ENCODE results near the gene APOC3.
"Not testable (repeated sequence)": the region's sequence is repeated elsewhere in the genome, so short reads cannot be mapped to it uniquely, and the experiment has no call there.

APOC3 gene

GRCh38 chr11:116832350-116833290 lies 2.9 kb downstream of the APOC3 start:
- no peak for DNase-seq

GRCh38 chr11:116833491-116833815 lies 3.7 kb downstream of the APOC3 start:
- no peak for DNase-seq

GRCh38 chr11:116833816-116834534 lies 4.3 kb downstream of the APOC3 start:
- DNase-seq = no peak

GRCh38 chr11:116834535-116835041 lies 4.9 kb downstream of the APOC3 start:
- DNase-seq = not testable (repeated sequence)

- no peak for DNase-seq
Observed at GRCh38 chr11:116835042-116835772, 5.5 kb downstream of the APOC3 start.

GRCh38 chr11:116835791-116836631 lies 6.3 kb downstream of the APOC3 start:
- DNase-seq = peak; percentile 95

- no peak for DNase-seq
Observed at GRCh38 chr11:116836632-116836991, 6.9 kb downstream of the APOC3 start.

GRCh38 chr11:116837231-116838091 lies 7.8 kb downstream of the APOC3 start, which contains the start of gene APOA1:
TSS of gene APOA1 (minus strand) at chr11:116837622. CDS start at chr11:116837387, 235 bp downstream.
- no peak for DNase-seq

GRCh38 chr11:116838321-116839084 lies 8.8 kb downstream of the APOC3 start:
- DNase-seq = no peak

- DNase-seq = no peak
Observed at GRCh38 chr11:116840224-116840745, 10.6 kb downstream of the APOC3 start.

- no peak for DNase-seq
Observed at GRCh38 chr11:116840746-116841296, 11.1 kb downstream of the APOC3 start.

GRCh38 chr11:116842117-116842516 lies 12.4 kb downstream of the APOC3 start:
- DNase-seq = no peak

- DNase-seq = no peak
Observed at GRCh38 chr11:116842909-116843308, 13.2 kb downstream of the APOC3 start.

- no peak for DNase-seq
Observed at GRCh38 chr11:116843661-116844060, 14.0 kb downstream of the APOC3 start.

GRCh38 chr11:116844722-116845121 lies 15.0 kb downstream of the APOC3 start:
- no peak for DNase-seq

- DNase-seq = no peak
Observed at GRCh38 chr11:116847612-116848011, 17.9 kb downstream of the APOC3 start.

GRCh38 chr11:116849060-116849459 lies 19.4 kb downstream of the APOC3 start:
- no peak for DNase-seq

GRCh38 chr11:116849486-116849885 lies 19.8 kb downstream of the APOC3 start:
- no peak for DNase-seq

- DNase-seq = no peak
Observed at GRCh38 chr11:116851626-116852025, 21.9 kb downstream of the APOC3 start.
